ENCODE results near the gene USP25. TPM values are rescaled to one million over a fixed set of nuclear protein-coding genes. Genes with fewer than 3 reads are reported as not detected.

The USP25 gene
- total RNA-seq, 1 experiment from 2014 or later, result 17.1 TPM

GRCh38 chr21:15809065-15809464 is 79.3 kb downstream of the USP25 start:
- DNase-seq (ENCODE audit: low read depth), result no peak

- DNase-seq (ENCODE audit: low read depth), result no peak
Observed at GRCh38 chr21:15809818-15810217, 80.0 kb downstream of the USP25 start.

GRCh38 chr21:15815285-15815684 is 85.5 kb downstream of the USP25 start:
- no peak for DNase-seq (ENCODE audit: low read depth)

GRCh38 chr21:15820327-15820726 is 90.5 kb downstream of the USP25 start:
- DNase-seq (ENCODE audit: low read depth), result no peak

GRCh38 chr21:15820852-15821379 is 91.1 kb downstream of the USP25 start:
- no peak for DNase-seq (ENCODE audit: low read depth)

GRCh38 chr21:15823486-15824150 is 93.8 kb downstream of the USP25 start:
- no peak for DNase-seq (ENCODE audit: low read depth)

- DNase-seq (ENCODE audit: low read depth), result no peak
Observed at GRCh38 chr21:15825700-15826099, 95.9 kb downstream of the USP25 start.

GRCh38 chr21:15826147-15826780 is 96.5 kb downstream of the USP25 start:
- no peak for DNase-seq (ENCODE audit: low read depth)

GRCh38 chr21:15826908-15827601 is 97.3 kb downstream of the USP25 start:
- DNase-seq (ENCODE audit: low read depth), result no peak

- no peak for DNase-seq (ENCODE audit: low read depth)
Observed at GRCh38 chr21:15831497-15831896, 101.7 kb downstream of the USP25 start.

- DNase-seq (ENCODE audit: low read depth), result no peak
Observed at GRCh38 chr21:15837645-15838044, 107.9 kb downstream of the USP25 start.

GRCh38 chr21:15839026-15839425 is 109.2 kb downstream of the USP25 start:
- no peak for DNase-seq (ENCODE audit: low read depth)

GRCh38 chr21:15839601-15840000 is 109.8 kb downstream of the USP25 start:
- no peak for DNase-seq (ENCODE audit: low read depth)

GRCh38 chr21:15840406-15840805 is 110.6 kb downstream of the USP25 start:
- DNase-seq (ENCODE audit: low read depth), result no peak

- DNase-seq (ENCODE audit: low read depth), result peak; percentile 66
Observed at GRCh38 chr21:15841856-15842564, 112.2 kb downstream of the USP25 start.

- DNase-seq (ENCODE audit: low read depth), result no peak
Observed at GRCh38 chr21:15842565-15842880, 112.7 kb downstream of the USP25 start.

- no peak for DNase-seq (ENCODE audit: low read depth)
Observed at GRCh38 chr21:15843766-15844165, 114.0 kb downstream of the USP25 start.

GRCh38 chr21:15848634-15849560 is 119.1 kb downstream of the USP25 start:
- peak; percentile 60 for DNase-seq (ENCODE audit: low read depth)

- DNase-seq (ENCODE audit: low read depth), result no peak
Observed at GRCh38 chr21:15849927-15850326, 120.1 kb downstream of the USP25 start.

GRCh38 chr21:15850645-15851044 is 120.9 kb downstream of the USP25 start:
- peak; percentile 62 for DNase-seq (ENCODE audit: low read depth)

- no peak for DNase-seq (ENCODE audit: low read depth)
Observed at GRCh38 chr21:15852146-15852545, 122.4 kb downstream of the USP25 start.

Measured in HT1080 (cell line).